Keratinocyte (primary cell): Measurements from ENCODE around the gene LZTFL1.

ENCODE experiments used
- CTCF ChIP-seq, 3 experiments: IDR thresholded peaks in 1 of 3; conservative IDR thresholded peaks in 1 of 3; optimal IDR thresholded peaks in 1 of 3; 2 replicates in 2 of 3; 3 replicates in 1 of 3; pipeline versions ENCODE3 to v1.5.1; 2011; ENCODE audit warnings: low read length in 3 of 3, mild to moderate bottlenecking in 3 of 3, moderate library complexity in 2 of 3, control low read depth in 1 of 3, inconsistent platforms in 1 of 3; ENCODE audit not compliant: insufficient read depth in 2 of 3; ENCODE audit errors: extremely low read depth in 1 of 3
- EZH2 ChIP-seq: IDR thresholded peaks from one replicate; pipeline ENCODE4 v1.6.1; 2012; ENCODE audit warnings: inconsistent platforms, mild to moderate bottlenecking, low read length, moderate library complexity

GRCh38 chr3:45783667-45784066 lies 58.3 kb downstream of the LZTFL1 start:
- TF ChIP-seq CTCF (optimal IDR thresholded peaks at IDR 0.05 in 1 of 3, IDR thresholded peaks at IDR 0.05 in 1 of 3, conservative IDR thresholded peaks at IDR 0.05 in 1 of 3; ENCODE audit: extremely low read depth in 1 of 3, insufficient read depth in 2 of 3, low read length in 3 of 3) = no peak
- TF ChIP-seq EZH2 = no peak
